ENCODE data around the gene TYMP.

TYMP gene

GRCh38 chr22:50507991-50508884 lies 21.6 kb downstream of the TYMP start, which contains the start of gene NCAPH2 (continued):
- TF ChIP-seq, protein P1, sequence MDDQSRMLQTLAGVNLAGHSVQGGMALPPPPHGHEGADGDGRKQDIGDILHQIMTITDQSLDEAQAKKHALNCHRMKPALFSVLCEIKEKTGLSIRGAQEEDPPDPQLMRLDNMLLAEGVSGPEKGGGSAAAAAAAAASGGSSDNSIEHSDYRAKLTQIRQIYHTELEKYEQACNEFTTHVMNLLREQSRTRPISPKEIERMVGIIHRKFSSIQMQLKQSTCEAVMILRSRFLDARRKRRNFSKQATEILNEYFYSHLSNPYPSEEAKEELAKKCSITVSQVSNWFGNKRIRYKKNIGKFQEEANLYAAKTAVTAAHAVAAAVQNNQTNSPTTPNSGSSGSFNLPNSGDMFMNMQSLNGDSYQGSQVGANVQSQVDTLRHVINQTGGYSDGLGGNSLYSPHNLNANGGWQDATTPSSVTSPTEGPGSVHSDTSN (CRISPR knock-in tag; IDR thresholded peaks at IDR 0.05) = peak; percentile 89; the same call in 1 of the 2 replicates
- TF ChIP-seq HIC1 (tag by site-specific recombination; IDR thresholded peaks at IDR 0.05) = peak; percentile 96
- TF ChIP-seq, protein P2, sequence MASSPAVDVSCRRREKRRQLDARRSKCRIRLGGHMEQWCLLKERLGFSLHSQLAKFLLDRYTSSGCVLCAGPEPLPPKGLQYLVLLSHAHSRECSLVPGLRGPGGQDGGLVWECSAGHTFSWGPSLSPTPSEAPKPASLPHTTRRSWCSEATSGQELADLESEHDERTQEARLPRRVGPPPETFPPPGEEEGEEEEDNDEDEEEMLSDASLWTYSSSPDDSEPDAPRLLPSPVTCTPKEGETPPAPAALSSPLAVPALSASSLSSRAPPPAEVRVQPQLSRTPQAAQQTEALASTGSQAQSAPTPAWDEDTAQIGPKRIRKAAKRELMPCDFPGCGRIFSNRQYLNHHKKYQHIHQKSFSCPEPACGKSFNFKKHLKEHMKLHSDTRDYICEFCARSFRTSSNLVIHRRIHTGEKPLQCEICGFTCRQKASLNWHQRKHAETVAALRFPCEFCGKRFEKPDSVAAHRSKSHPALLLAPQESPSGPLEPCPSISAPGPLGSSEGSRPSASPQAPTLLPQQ (tag by site-specific recombination; IDR thresholded peaks at IDR 0.05) = peak; percentile 87
- TF ChIP-seq ZXDB (tag by site-specific recombination; IDR thresholded peaks at IDR 0.05) = peak; percentile 93
- peak; percentile 98 for TF ChIP-seq KLF16 (tag by site-specific recombination; IDR thresholded peaks at IDR 0.05)
- TF ChIP-seq KLF8 (tag by site-specific recombination; IDR thresholded peaks at IDR 0.05) = peak; percentile 100
- TF ChIP-seq YY2 (tag by site-specific recombination; IDR thresholded peaks at IDR 0.05) = peak; percentile 94
- TF ChIP-seq ZNF76 (tag by site-specific recombination; IDR thresholded peaks at IDR 0.05; ENCODE audit: borderline replicate concordance, low read depth) = peak; percentile 73
- TF ChIP-seq ZNF529 (tag by site-specific recombination; IDR thresholded peaks at IDR 0.05; ENCODE audit: insufficient replicate concordance) = no peak
- TF ChIP-seq ZSCAN23 (tag by site-specific recombination; IDR thresholded peaks at IDR 0.05) = 0 out of 2 replicates have a peak, but pooled peaks have one; percentile 57
- peak; percentile 77; the same call in 1 of the 2 replicates for TF ChIP-seq ZNF660 (tag by site-specific recombination; IDR thresholded peaks at IDR 0.05)
- peak; percentile 54 for TF ChIP-seq GLIS1 (tag by site-specific recombination; IDR thresholded peaks at IDR 0.05)
- TF ChIP-seq ZNF621 (tag by site-specific recombination; IDR thresholded peaks at IDR 0.05) = no peak
- TF ChIP-seq, protein P3, sequence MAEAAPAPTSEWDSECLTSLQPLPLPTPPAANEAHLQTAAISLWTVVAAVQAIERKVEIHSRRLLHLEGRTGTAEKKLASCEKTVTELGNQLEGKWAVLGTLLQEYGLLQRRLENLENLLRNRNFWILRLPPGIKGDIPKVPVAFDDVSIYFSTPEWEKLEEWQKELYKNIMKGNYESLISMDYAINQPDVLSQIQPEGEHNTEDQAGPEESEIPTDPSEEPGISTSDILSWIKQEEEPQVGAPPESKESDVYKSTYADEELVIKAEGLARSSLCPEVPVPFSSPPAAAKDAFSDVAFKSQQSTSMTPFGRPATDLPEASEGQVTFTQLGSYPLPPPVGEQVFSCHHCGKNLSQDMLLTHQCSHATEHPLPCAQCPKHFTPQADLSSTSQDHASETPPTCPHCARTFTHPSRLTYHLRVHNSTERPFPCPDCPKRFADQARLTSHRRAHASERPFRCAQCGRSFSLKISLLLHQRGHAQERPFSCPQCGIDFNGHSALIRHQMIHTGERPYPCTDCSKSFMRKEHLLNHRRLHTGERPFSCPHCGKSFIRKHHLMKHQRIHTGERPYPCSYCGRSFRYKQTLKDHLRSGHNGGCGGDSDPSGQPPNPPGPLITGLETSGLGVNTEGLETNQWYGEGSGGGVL (tag by site-specific recombination; IDR thresholded peaks at IDR 0.05) = peak; percentile 60
- peak; percentile 64; the same call in 1 of the 2 replicates for TF ChIP-seq ZIC2 (tag by site-specific recombination; IDR thresholded peaks at IDR 0.05)
- peak; percentile 97 for TF ChIP-seq ZEB2 (tag by site-specific recombination; IDR thresholded peaks at IDR 0.05)
- TF ChIP-seq ZNF239 (tag by site-specific recombination; IDR thresholded peaks at IDR 0.05) = 0 out of 2 replicates have a peak, but pooled peaks have one; percentile 60
- TF ChIP-seq, protein P4, sequence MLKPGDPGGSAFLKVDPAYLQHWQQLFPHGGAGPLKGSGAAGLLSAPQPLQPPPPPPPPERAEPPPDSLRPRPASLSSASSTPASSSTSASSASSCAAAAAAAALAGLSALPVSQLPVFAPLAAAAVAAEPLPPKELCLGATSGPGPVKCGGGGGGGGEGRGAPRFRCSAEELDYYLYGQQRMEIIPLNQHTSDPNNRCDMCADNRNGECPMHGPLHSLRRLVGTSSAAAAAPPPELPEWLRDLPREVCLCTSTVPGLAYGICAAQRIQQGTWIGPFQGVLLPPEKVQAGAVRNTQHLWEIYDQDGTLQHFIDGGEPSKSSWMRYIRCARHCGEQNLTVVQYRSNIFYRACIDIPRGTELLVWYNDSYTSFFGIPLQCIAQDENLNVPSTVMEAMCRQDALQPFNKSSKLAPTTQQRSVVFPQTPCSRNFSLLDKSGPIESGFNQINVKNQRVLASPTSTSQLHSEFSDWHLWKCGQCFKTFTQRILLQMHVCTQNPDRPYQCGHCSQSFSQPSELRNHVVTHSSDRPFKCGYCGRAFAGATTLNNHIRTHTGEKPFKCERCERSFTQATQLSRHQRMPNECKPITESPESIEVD (tag by site-specific recombination; IDR thresholded peaks at IDR 0.05) = no peak
- TF ChIP-seq ZBTB11 (tag by site-specific recombination; conservative IDR thresholded peaks at IDR 0.05; ENCODE audit: low read depth) = peak; percentile 46; the same call in 1 of the 2 replicates
- TF ChIP-seq, protein P5, sequence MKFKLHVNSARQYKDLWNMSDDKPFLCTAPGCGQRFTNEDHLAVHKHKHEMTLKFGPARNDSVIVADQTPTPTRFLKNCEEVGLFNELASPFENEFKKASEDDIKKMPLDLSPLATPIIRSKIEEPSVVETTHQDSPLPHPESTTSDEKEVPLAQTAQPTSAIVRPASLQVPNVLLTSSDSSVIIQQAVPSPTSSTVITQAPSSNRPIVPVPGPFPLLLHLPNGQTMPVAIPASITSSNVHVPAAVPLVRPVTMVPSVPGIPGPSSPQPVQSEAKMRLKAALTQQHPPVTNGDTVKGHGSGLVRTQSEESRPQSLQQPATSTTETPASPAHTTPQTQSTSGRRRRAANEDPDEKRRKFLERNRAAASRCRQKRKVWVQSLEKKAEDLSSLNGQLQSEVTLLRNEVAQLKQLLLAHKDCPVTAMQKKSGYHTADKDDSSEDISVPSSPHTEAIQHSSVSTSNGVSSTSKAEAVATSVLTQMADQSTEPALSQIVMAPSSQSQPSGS (tag by site-specific recombination; IDR thresholded peaks at IDR 0.05; ENCODE audit: low read depth) = peak; percentile 96
- TF ChIP-seq ELK4 (IDR thresholded peaks at IDR 0.05; ENCODE audit: borderline replicate concordance, low read depth, low read length) = no peak
- peak; percentile 53 for TF ChIP-seq ZBTB48 (tag by site-specific recombination; IDR thresholded peaks at IDR 0.05)
- TF ChIP-seq ZFHX2 (tag by site-specific recombination; conservative IDR thresholded peaks at IDR 0.05) = peak; percentile 98
